Measurements from ENCODE around the gene S100A3.
"Not testable (repeated sequence)": the region's sequence is repeated elsewhere in the genome, so short reads cannot be mapped to it uniquely, and the experiment has no call there.

The S100A3 gene

DNA sequence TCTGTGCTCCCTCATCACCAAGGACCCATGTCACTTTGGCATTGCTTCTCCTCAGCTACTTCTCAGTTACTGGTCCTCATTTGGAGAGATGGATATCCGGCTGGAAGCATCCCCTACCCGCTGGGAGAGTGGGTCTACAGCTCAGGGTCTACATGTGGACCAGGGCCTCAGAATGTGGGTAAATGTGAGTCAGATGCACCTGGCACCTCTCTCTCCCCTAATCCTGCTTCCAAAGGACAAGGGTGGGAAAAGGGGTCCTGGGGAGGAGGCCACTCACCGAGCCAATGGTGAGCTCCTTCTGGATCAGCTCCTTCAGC lies 14.2 kb downstream of the S100A3 start:
- no peak for DNase-seq (ENCODE audit: low spot score)

DNA sequence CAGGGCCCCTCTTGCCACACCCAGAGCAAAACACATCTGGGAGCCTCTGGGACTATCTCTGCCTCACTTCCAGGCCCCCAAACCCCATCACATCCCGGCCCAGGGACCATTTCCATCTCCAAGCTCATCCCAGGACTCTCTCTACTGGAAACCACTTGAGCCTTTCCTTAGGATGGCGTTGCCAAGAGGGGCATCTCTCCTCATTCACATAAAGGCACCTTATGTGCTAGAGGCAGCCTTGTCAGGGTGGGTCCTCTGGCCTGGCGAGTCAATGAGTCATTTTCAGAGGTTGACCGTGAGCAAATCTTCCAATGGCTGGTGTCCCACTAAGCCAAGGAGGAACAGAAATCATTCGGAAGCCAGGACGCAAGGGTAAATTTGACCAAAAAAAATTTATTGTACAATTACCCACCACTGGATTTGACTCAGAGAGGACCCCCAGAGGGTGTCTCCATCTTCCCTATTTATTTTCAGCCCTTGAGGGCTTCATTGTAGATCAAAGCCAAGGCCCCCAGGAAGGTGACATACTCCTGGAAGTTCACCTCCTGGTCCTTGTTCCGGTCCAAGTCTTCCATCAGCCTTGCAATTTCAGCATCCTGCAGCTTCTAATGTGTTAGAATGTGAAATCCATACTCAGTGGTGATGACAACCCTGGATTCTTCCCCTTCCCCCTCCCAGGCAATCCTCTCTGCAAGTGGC lies 14.7 kb downstream of the S100A3 start:
- DNase-seq (ENCODE audit: low spot score): peak; percentile 45

DNA sequence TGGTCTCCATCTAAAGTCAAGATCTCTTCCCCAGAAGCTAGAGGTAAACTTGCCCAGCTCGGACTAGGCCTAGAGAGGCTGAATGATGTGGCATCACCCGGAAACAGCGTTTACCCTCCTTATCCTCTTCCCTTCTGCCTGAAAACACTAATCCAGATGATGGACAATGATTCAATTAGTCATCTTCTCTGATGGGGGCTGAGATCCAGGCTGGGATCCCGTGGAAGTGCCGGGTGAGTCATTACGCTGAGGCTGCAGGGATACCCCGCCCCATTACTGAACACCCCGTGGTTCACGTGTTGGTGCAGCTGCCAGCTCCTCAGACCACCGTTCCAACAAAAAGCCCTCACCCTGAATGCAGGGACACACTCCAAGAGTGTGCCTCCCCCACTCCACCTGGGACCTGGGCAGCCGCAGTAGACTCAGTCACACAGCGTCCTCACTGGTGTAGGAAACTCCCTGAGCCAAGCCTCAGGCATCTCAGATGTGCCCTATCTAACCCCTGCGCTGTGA lies 15.3 kb downstream of the S100A3 start:
- DNase-seq (ENCODE audit: low spot score): peak; percentile 82

DNA sequence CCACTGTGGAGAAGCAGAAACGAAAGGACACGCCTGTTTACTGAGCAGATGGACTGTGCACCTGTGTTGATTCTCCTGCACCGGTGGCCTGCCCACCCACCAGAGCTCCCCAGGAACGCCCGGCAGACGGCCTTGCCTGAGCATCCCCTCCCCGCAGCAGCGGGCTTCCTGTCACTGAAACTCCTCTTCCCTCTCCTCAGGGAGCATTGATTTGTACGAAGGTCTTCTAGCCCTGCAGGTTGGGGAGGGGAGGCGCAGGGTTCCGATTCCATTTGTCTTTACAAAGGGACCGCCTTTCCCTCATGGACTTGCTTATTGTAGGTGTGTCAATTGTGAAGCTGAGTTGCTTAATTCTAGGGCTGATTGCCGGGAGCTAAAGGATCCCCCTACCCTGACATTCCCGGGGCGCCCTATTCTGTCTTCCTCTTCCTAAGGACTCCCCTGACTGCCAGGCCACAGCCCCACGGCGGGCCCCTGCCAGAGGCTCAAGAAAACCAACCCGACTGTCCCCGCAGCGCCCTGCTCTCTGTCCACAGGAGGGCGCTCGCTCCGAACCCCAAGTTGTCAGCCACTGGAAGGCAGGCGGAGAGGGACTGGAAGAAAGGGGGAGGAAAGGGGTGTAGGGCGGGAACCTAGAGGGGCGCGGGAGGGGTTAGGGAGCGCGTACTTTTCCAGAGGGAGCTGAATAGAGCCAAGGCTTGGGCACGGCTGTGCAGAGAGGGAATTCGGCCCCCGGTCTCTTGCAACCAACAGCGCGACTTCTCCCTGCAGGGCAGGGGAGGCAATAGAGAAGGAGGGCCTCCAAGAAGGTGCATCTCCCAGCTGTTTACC lies 16.1 kb downstream of the S100A3 start:
- peak; percentile 92 for DNase-seq (ENCODE audit: low spot score)

DNA sequence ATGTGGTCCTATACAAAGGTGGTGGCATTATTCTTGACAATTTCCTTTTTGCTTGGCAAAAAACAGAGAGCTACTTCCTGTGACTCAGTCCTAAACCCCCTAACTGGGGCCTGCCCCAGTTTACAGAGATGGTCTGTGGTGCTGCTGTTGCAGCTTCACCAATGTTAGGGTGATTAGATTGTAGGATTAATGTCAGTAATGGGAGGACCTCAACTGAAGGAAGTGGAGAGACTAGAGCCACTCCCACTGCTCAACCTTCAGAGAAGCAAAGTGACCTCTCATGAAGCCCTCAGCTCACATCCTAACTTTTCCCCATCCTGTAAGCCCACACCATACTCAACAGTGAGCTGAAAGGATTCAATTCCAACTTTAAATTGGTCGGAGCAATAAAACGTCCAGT lies 16.9 kb downstream of the S100A3 start:
- no peak for DNase-seq (ENCODE audit: low spot score)

DNA sequence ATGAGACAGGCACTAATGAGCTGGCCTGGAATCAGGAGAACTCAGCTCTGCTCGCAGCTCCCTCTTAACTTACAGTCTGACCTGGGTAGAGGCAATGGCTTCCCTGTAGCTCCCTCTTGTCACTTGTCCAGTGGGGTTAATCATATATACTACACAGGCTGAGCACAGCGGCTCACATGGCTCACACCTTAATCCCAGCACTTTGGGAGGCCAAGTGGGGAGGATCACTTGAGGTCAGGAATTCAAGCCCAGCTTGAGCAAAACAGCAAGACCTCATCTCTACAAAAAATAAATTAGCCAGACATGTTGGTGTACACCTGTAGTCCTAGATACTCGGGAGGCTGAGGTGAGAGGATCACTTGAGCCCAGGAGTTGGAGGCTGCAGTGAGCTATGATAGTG lies 17.4 kb downstream of the S100A3 start:
- DNase-seq (ENCODE audit: low spot score): no peak

DNA sequence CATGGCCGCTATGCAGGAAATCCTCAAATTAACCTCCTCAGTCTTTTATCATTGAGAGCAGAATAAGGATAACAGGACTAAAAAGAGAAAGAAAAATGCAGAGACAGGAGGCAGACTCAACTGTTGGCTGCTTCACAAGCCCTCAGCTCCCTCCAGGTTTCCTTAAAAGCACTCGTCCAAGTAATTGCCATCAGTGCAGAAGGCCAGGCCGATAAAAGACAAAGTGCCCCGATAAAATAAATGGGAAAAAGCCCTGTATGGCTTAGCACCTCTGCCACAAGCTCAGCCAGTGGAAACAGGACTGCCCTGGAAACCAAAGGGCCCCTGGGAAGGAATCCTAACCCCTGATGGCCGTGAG lies 21.4 kb downstream of the S100A3 start:
- DNase-seq (ENCODE audit: low spot score): no peak

DNA sequence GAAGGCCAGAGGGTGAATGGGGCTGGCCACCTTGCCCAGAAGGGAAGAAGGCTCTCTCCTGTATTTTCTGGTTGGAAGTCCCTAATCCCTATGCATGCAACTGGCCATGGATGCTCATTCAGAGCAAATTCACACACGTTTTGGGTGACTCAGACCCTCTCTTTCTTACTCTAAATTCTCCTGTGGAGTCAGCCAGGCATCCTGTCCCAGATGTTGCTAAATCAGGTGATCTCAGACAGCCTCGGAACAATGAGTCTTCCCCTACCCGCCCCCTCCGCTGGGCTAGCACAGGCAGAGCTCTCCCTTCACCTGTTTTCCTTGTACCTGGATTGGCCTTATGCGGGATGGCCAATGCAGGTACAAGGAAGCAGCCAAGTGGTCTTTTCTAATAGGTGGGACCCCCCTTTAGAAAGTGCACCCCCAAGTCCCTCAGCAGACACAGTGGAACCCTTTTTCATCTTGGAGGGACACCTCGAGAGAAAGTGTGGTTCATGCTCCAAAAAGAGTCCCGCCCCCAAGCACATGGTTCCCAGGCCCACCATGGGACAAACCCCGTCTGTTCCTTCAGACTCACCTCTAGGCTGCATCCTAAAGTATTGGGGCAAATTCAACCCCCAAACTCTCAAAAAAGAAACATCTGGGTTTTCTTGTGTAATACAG lies 21.9 kb downstream of the S100A3 start:
- no peak for DNase-seq (ENCODE audit: low spot score)

DNA sequence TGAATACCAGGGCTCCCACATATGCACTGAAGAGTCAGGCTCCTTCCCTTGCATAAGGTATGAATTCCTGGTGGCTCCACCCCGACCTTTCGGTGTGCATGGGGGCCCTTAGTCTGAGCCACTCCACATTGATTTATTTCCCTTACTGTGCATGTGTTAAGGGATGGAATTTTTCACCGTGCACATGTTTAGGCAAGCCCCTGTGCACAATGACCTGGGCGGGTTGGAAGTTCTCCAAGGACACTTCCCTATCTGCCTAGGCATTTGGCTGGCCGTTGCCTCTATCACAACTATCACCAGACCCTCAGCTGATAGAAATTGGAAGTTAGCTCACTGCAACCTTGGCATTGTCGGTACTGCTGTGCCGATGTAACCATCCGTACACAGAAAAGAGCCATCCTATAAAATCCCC lies 22.9 kb downstream of the S100A3 start:
- DNase-seq (ENCODE audit: low spot score): no peak

DNA sequence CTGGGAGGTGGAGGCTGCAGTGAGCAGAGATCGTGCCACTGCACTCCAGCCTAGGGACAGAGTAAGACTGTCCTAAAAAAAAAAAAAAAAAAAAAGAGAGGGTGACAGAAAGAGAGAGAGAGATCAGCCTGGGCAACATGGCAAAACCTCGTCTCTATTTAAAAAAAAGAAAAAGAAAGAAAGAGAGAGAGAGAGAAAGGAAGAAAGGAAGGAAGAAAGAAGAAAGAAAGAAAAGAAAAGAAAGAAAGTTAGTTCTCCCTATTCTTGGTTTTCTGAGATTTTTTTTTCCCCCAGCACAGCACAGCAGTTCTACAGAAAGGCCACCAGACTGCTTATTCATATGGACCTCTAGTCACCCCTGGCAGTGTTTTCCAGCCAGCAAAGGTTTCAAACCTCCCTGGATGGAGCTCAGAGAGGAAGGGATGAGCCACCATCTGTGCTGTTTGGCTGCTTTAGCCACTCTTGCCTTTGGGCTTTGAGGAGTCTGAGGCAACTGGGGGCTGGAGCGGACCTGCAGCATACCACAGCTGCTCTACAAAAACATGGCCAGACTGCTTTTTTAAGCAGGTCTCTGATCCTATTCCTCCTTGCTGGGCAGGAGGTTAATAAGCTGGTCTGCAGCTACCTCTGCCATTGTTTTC lies 23.9 kb downstream of the S100A3 start:
- DNase-seq (ENCODE audit: low spot score): no peak

DNA sequence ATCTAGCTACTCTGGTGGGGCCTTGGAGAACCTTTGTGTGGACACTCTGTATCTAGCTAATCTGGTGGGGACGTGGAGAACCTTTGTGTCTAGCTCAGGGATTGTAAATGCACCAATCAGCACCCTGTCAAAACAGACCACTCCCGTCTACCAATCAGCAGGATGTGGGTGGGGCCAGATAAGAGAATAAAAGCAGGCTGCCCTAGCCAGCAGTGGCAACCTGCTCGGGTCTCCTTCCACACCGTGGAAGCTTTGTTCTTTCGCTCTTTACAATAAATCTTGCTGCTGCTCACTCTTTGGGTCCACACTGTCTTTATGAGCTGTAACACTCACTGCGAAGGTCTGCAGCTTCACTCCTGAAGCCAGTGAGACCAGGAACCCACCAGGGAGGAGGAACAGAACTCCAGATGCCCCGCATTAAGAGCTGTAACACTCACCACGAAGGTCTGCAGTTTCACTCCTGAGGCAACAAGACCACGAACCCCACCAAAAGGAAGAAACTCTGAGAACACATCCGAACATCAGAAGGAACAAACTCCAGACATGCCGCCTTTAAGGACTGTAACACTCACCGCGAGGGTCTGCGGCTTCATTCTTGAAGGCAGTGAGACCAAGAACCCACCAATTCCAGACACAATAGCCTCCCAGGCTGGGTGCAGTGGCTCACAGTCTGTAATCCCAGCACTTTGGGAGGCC lies 26.6 kb downstream of the S100A3 start:
- DNase-seq (ENCODE audit: low spot score): not testable (repeated sequence)

DNA sequence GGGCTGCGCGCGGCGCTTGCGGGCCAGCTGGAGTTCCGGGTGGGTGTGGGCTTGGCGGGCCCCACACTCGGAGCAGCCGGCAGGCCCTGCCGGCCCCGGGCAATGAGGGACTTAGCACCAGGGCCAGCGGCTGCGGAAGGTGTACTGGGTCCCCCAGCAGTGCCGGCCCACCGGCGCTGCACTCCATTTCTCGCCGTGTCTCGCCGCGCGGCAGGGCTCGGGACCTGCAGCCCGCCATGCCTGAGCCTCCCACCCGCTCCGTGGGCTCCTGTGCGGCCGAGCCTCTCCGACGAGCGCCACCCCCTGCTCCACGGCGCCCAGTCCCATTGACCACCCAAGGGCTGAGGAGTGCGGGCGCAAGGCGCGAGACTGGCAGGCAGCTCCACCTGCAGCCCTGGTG lies 27.2 kb downstream of the S100A3 start:
- DNase-seq (ENCODE audit: low spot score): not testable (repeated sequence)

DNA sequence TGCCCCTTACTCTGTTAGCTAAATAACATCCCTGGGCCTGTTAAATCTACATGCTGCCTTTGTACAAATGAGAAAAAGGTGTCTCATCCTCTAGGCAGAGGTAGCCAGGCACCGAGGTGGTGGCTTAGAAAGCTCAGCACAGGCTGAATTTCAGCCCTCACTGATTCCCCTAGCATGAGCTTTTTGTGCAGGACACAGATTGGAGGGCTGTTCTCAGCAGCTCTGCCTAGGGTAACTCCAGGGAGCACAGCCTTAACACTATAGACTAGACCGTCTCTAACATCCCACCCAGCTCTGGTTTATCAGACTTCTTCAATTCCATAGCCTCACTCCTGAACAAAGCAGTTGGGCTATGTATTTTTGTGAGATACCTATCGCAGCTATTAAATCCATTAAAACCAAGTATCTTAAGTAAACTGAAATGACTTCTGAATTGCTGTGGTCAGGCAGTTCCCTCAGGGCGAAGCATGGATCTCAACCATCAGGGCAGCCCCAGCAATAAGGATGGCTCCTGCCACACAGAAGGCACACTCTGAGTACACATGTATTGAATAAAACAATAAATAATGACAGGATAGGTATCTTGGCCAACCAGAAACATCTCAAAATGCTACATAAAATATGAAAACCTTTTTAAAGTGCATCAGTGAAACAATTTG lies 28.1 kb downstream of the S100A3 start:
- DNase-seq (ENCODE audit: low spot score): no peak

DNA sequence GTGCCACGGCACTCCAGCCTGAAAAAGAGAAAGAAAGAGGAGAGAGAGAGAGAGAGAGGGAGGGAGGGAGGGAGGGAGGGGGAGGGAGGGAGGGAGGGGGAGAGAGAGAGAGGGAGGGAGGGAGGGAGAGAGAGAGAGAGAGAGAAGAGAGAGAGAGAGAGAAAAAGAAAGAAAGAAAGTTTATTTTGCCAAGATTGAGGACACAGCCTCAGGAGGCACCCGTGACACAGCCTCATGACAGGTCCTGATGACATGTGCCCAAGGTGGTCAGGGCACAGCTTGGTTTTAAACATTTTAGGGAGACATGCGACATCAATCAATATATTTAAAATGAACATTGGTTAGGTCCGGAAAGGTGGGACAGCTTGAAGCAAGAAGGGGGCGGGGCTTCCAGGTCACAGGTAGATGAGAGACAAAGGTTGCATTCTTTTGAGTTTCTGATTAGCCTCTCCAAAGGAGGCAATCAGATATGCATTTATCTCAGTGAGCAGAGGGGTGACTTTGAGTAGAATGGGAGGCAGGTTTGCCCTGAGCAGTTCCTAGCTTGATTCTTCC lies 28.8 kb downstream of the S100A3 start:
- not testable (repeated sequence) for DNase-seq (ENCODE audit: low spot score)

DNA sequence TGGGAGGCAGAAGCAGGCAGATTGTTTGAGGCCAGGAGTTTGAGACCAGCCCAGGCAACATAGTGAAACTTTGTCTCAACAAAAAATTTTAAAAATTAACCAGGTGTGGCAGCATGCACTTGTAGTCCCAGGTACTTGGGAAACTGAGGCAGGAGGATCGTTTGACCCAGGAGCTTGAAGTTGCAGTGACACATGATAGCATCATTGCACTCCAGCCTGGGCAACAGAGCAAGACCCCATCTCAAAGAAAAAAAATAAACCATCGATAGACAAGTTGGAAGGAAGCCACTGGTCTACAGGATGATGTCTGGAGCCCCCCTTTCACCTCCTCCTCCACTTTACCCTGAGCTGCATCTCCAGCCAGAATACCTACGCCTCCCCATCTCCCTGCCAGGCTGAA lies 29.8 kb downstream of the S100A3 start:
- DNase-seq (ENCODE audit: low spot score): no peak

DNA sequence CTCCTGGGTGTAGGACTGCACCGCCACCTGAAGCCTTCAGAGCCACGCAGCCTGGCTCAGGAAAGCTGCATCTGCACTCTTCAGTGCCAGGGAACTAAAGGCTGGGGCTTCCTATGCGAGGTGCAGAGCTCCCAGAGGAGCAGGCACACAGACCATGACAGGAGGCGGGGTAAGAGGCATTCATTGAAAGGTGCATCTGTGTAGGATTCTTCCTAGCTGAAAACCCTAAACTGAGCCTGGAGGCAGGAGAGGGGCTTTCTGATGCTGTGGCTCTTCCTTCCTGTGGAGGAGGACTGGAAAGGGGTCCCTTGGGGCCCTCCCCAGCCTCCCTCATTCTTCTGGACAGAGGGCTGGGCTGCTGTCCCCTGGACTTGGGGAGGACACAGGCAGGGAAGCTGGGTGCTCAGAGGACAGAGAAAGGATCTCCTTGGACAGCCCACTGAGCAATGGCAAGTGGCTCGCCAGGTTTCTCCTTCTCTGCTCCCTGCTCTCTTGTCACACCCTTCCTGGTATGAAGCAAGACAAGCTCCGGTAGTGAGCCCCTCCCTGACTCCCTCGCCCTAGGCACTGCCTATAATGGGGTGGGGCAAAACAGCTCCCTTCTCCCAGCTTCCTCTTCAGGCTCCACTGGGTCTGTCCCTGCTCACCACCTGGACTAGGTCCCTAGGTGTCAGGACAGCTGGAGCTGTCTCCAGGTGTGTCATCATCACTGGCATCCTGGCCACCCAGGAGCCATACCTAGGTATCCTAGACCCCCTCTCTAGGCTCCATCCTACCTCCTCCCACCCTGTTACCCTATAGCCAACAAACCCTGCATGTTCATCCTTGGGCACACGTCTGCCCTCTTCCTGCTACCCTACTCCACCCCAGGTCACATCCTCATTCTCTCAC lies 33.3 kb downstream of the S100A3 start:
- no peak for DNase-seq (ENCODE audit: low spot score)

DNA sequence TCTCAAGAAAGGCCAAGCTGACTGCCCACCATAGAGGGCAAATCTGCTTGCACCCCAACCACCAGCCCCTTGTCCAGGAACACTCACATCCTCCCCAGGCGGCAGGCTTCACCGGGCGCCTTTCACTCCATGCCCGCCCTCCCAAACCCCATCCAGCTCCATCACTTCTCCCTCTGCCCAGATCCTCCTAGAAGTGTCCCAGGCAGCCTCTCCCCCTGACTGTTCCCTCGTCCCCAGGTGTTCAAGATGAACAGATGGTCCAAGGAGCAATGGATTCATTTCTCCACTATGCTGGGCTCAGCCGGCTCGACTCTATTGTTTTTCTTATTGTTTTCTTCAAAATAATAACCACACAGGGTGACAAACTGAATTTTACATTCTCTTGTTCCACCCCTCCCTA lies 35.4 kb downstream of the S100A3 start:
- no peak for DNase-seq (ENCODE audit: low spot score)

DNA sequence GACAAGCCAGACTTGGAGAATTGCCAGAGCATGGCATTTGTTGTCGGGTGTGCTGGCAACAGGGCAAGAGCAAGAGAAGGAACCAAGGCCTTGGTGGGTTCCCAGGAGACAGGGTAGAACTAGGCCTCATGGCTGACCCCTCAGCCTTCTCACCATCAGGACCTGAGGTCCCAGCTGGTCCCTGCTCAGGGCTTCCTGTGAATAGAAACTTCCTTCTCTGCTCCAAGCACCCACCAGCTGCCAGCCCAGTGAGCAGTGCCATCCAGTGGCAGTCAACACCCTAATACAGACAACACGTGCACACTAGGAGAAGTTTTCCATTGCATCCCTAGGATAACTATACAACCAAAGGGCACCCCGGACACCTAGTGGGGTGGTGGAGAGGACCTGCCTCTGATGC lies 36.0 kb downstream of the S100A3 start:
- no peak for DNase-seq (ENCODE audit: low spot score)

DNA sequence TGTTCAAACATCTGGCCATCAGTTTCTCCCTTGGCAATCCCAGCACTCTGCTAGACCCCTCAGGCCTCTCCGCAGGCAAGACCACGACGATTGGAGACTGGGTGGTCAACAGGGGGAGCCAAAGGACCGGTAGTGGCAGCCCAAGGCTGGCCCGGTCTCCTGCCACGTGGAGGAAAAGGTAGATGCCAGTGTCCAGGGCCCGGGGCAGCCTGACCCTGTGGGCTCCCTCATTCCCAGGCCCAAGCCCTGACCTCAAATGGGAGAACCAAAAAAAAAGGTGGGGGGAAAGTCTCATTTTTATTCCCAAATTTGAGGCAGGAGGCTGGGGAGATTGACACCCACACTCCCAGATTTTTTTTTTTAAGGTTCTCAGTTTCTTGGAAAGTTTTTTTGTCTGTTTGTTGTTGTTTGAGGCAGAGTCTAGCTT lies 38.1 kb downstream of the S100A3 start:
- peak; percentile 90 for DNase-seq (ENCODE audit: low spot score)

DNA sequence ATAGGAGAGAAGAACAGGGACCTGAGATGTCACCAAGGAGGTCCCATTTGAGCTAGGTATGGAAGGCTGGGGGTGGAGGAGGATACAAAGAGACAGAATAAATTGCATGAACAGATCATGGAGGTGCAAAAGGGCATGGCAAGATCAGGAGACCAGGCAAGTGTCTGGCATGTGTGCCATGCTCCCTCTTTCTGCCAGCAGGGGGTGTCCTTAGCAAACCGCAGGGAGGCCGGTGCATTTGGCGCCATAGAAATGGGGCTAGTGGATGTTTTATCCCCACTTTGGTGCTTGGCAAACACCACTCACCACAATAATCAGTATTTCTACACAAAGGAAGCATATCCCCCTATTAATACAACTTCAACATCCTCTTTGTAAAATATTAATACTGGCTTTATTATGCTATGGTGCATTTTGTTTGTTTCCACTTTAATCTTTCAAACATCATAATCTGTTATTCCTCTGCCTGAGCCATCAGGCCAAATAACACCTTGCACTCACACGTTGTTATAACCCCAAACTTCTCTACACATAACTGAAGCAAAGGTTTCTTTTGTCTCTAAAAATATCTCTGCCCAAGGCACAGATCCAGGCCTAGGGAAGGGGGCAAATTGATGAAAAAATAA lies 39.2 kb downstream of the S100A3 start:
- DNase-seq (ENCODE audit: low spot score): peak; percentile 55

Measured in AG20443 (cell line).